ENCODE results near the gene PPFIA4.

The PPFIA4 gene

GRCh38 chr1:203050826-203051225 is 24.5 kb downstream of the PPFIA4 start:
- Histone ChIP-seq H2BK5ac (ENCODE audit: low read depth, low read length, poor library complexity) (no peak overlapping the region), H3K79me1 (ENCODE audit: low read length) (no peaks in the 10 kb centered on the region), H2BK12ac (ENCODE audit: low read length) (no peak overlapping the region), H3K36me3 (ENCODE audit: control insufficient read depth in 1 of 2, insufficient read depth in 2 of 2, low read length in 2 of 2) (no peaks in the 10 kb centered on the region), H4K12ac (ENCODE audit: low read depth, low read length) (no peak overlapping the region), H3K14ac (ENCODE audit: low read length) (no peak overlapping the region), H4K91ac (ENCODE audit: low read depth, low read length) (no peak overlapping the region), H3K23ac (ENCODE audit: low read length) (no peak overlapping the region), H3K27me3 (ENCODE audit: insufficient read depth, low read length) (no peaks in the 10 kb centered on the region), H2AFZ (ENCODE audit: insufficient read depth, low read length, poor library complexity) (no peak overlapping the region), H2AK5ac (ENCODE audit: low read length) (no peak overlapping the region), H3K9me3 (ENCODE audit: insufficient read depth, low read depth, low read length) (no peaks in the 10 kb centered on the region), H2BK120ac (ENCODE audit: insufficient read depth, low read length, poor library complexity) (no peak overlapping the region), H3K4ac (ENCODE audit: low read depth, low read length) (no peak overlapping the region), H3K4me1 (ENCODE audit: control insufficient read depth in 1 of 2, insufficient read depth in 2 of 2, low read length in 2 of 2) (no peaks in the 10 kb centered on the region), H3K9ac (ENCODE audit: low read length) (no peak overlapping the region), H3K79me2 (ENCODE audit: control insufficient read depth, insufficient read depth, low read length, poor library complexity) (no peaks in the 10 kb centered on the region), H4K8ac (ENCODE audit: low read depth, low read length) (no peak overlapping the region), H3K18ac (ENCODE audit: low read length) (no peak overlapping the region), H3K27ac (ENCODE audit: low read depth, low read length) (no peak overlapping the region), H3K4me3 (ENCODE audit: low read depth, low read length) (no peak overlapping the region), H3K4me2 (ENCODE audit: low read length) (no peak overlapping the region)
- DNase-seq = no peak
- WGBS (ENCODE audit: extremely low coverage, insufficient coverage, insufficient read length) = no CpG with 5 or more reads among the region's 4 CpGs

- Histone ChIP-seq H3K18ac (ENCODE audit: low read length) (no peak overlapping the region), H2BK120ac (ENCODE audit: insufficient read depth, low read length, poor library complexity) (no peak overlapping the region), H3K9ac (ENCODE audit: low read length) (no peak overlapping the region), H4K8ac (ENCODE audit: low read depth, low read length) (no peak overlapping the region), H2AFZ (ENCODE audit: insufficient read depth, low read length, poor library complexity) (no peak overlapping the region), H2BK12ac (ENCODE audit: low read length) (no peak overlapping the region), H3K9me3 (ENCODE audit: insufficient read depth, low read depth, low read length) (no peaks in the 10 kb centered on the region), H3K23ac (ENCODE audit: low read length) (no peak overlapping the region), H3K27me3 (ENCODE audit: insufficient read depth, low read length) (no peaks in the 10 kb centered on the region), H4K91ac (ENCODE audit: low read depth, low read length) (no peak overlapping the region), H3K4ac (ENCODE audit: low read depth, low read length) (no peak overlapping the region), H4K12ac (ENCODE audit: low read depth, low read length) (no peak overlapping the region), H3K4me1 (ENCODE audit: control insufficient read depth in 1 of 2, insufficient read depth in 2 of 2, low read length in 2 of 2) (no peaks in the 10 kb centered on the region), H3K4me2 (ENCODE audit: low read length) (no peak overlapping the region), H3K4me3 (ENCODE audit: low read depth, low read length) (no peak overlapping the region), H3K27ac (ENCODE audit: low read depth, low read length) (no peak overlapping the region), H2BK5ac (ENCODE audit: low read depth, low read length, poor library complexity) (no peak overlapping the region), H3K14ac (ENCODE audit: low read length) (no peak overlapping the region), H2AK5ac (ENCODE audit: low read length) (no peak overlapping the region), H3K79me2 (ENCODE audit: control insufficient read depth, insufficient read depth, low read length, poor library complexity) (no peaks in the 10 kb centered on the region), H3K36me3 (ENCODE audit: control insufficient read depth in 1 of 2, insufficient read depth in 2 of 2, low read length in 2 of 2) (no peaks in the 10 kb centered on the region), H3K79me1 (ENCODE audit: low read length) (no peaks in the 10 kb centered on the region)
- no CpG with 5 or more reads among the region's 20 CpGs for WGBS (ENCODE audit: extremely low coverage, insufficient coverage, insufficient read length)
- DNase-seq = no peak
Observed at GRCh38 chr1:203051841-203052324, 25.6 kb downstream of the PPFIA4 start.

- WGBS (ENCODE audit: extremely low coverage, insufficient coverage, insufficient read length) = no CpG with 5 or more reads among the region's 3 CpGs
Observed at GRCh38 chr1:203052601-203053000, 26.3 kb downstream of the PPFIA4 start.

GRCh38 chr1:203054184-203054583 is 27.9 kb downstream of the PPFIA4 start:
- WGBS (ENCODE audit: extremely low coverage, insufficient coverage, insufficient read length) = no CpG with 5 or more reads among the region's 1 CpG
- no peak overlapping the region for H3K18ac ChIP-seq (ENCODE audit: low read length)
- no peak overlapping the region for H3K9ac ChIP-seq (ENCODE audit: low read length)
- DNase-seq = no peak
- H4K91ac ChIP-seq (ENCODE audit: low read depth, low read length) = no peak overlapping the region
- H3K79me1 ChIP-seq (ENCODE audit: low read length) = no peaks in the 10 kb centered on the region
- no peaks in the 10 kb centered on the region for H3K36me3 ChIP-seq (ENCODE audit: control insufficient read depth in 1 of 2, insufficient read depth in 2 of 2, low read length in 2 of 2)
- no peak overlapping the region for H3K4ac ChIP-seq (ENCODE audit: low read depth, low read length)
- H3K4me1 ChIP-seq (ENCODE audit: control insufficient read depth in 1 of 2, insufficient read depth in 2 of 2, low read length in 2 of 2) = no peaks in the 10 kb centered on the region
- H4K8ac ChIP-seq (ENCODE audit: low read depth, low read length) = no peak overlapping the region
- H2AK5ac ChIP-seq (ENCODE audit: low read length) = no peak overlapping the region
- H2AFZ ChIP-seq (ENCODE audit: insufficient read depth, low read length, poor library complexity) = no peak overlapping the region
- no peak overlapping the region for H3K4me2 ChIP-seq (ENCODE audit: low read length)
- H4K12ac ChIP-seq (ENCODE audit: low read depth, low read length) = no peak overlapping the region
- H3K27ac ChIP-seq (ENCODE audit: low read depth, low read length) = no peak overlapping the region
- peaks cover 2% of the 10 kb centered on the region for H3K9me3 ChIP-seq (ENCODE audit: insufficient read depth, low read depth, low read length)
- H2BK120ac ChIP-seq (ENCODE audit: insufficient read depth, low read length, poor library complexity) = no peak overlapping the region
- no peak overlapping the region for H2BK5ac ChIP-seq (ENCODE audit: low read depth, low read length, poor library complexity)
- no peaks in the 10 kb centered on the region for H3K27me3 ChIP-seq (ENCODE audit: insufficient read depth, low read length)
- H3K4me3 ChIP-seq (ENCODE audit: low read depth, low read length) = no peak overlapping the region
- no peak overlapping the region for H3K23ac ChIP-seq (ENCODE audit: low read length)
- H3K14ac ChIP-seq (ENCODE audit: low read length) = no peak overlapping the region
- no peaks in the 10 kb centered on the region for H3K79me2 ChIP-seq (ENCODE audit: control insufficient read depth, insufficient read depth, low read length, poor library complexity)
- H2BK12ac ChIP-seq (ENCODE audit: low read length) = no peak overlapping the region

More at GRCh38 chr1:203052601-203053000, 26.3 kb downstream of the PPFIA4 start:
- H3K79me1 ChIP-seq (ENCODE audit: low read length) = no peaks in the 10 kb centered on the region
- no peaks in the 10 kb centered on the region for H3K9me3 ChIP-seq (ENCODE audit: insufficient read depth, low read depth, low read length)
- H3K23ac ChIP-seq (ENCODE audit: low read length) = no peak overlapping the region
- no peak overlapping the region for H3K14ac ChIP-seq (ENCODE audit: low read length)
- H3K4ac ChIP-seq (ENCODE audit: low read depth, low read length) = no peak overlapping the region
- no peak overlapping the region for H2BK12ac ChIP-seq (ENCODE audit: low read length)
- no peaks in the 10 kb centered on the region for H3K27me3 ChIP-seq (ENCODE audit: insufficient read depth, low read length)
- H3K4me2 ChIP-seq (ENCODE audit: low read length) = no peak overlapping the region
- no peaks in the 10 kb centered on the region for H3K4me1 ChIP-seq (ENCODE audit: control insufficient read depth in 1 of 2, insufficient read depth in 2 of 2, low read length in 2 of 2)
- no peak for DNase-seq
- no peak overlapping the region for H4K8ac ChIP-seq (ENCODE audit: low read depth, low read length)
- H3K18ac ChIP-seq (ENCODE audit: low read length) = no peak overlapping the region
- H3K9ac ChIP-seq (ENCODE audit: low read length) = no peak overlapping the region
- H4K12ac ChIP-seq (ENCODE audit: low read depth, low read length) = no peak overlapping the region
- H3K36me3 ChIP-seq (ENCODE audit: control insufficient read depth in 1 of 2, insufficient read depth in 2 of 2, low read length in 2 of 2) = no peaks in the 10 kb centered on the region
- no peaks in the 10 kb centered on the region for H3K79me2 ChIP-seq (ENCODE audit: control insufficient read depth, insufficient read depth, low read length, poor library complexity)
- H3K4me3 ChIP-seq (ENCODE audit: low read depth, low read length) = no peak overlapping the region
- H2BK120ac ChIP-seq (ENCODE audit: insufficient read depth, low read length, poor library complexity) = no peak overlapping the region
- no peak overlapping the region for H3K27ac ChIP-seq (ENCODE audit: low read depth, low read length)
- H2AK5ac ChIP-seq (ENCODE audit: low read length) = no peak overlapping the region
- no peak overlapping the region for H2AFZ ChIP-seq (ENCODE audit: insufficient read depth, low read length, poor library complexity)
- no peak overlapping the region for H4K91ac ChIP-seq (ENCODE audit: low read depth, low read length)
- H2BK5ac ChIP-seq (ENCODE audit: low read depth, low read length, poor library complexity) = no peak overlapping the region

Data from trophoblast cell (in vitro differentiated cells and primary cell).